ENCODE measurements around the gene CTDSP2.
"Not testable (repeated sequence)": the region's sequence is repeated elsewhere in the genome, so short reads cannot be mapped to it uniquely, and the experiment has no call there.

Gene CTDSP2

DNA sequence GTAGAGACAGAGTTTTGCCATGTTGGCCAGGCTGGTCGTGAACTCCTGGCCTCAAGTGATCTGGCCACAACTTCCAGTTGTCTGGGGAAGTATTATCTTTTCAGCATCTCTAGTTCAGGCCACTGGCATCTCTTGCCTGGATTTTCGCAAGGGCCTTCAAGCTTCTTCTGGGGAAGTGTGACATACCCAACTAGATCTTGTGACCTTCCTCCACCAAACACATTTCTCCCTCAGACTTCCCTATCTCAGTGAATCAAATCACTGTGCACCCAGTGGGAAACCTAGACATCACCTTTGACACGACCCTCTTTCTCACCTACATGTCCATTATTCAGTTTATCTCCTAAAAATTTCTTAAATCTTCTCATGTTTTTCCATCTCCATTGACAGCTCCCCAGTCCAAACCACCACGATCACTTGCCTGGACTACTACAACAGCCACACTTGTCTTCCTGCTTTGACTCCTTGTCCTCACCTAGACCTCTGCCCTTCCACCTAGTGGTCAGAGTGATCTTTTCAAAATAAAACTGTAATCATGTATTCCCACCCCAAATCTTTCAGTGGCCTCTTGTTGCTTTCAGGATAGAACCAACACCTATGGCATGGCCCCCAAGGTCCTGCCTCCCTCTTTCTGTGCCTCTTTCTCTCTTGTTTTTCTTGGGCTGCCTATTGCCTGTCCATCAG, 70.8 kb downstream of the CTDSP2 start:
- H3K79me2 ChIP-seq (ENCODE audit: insufficient read depth, low read length) = no peaks in the 10 kb centered on the region
- no peaks in the 10 kb centered on the region for H3K9me2 ChIP-seq (replicated peaks; ENCODE audit: insufficient read depth, low read length)
- H3K36me3 ChIP-seq (ENCODE audit: low read length) = no peaks in the 10 kb centered on the region
- no peak overlapping the region for H2AFZ ChIP-seq (ENCODE audit: low read depth, low read length, severe bottlenecking)
- no peak overlapping the region for H3K9ac ChIP-seq (ENCODE audit: low read length)
- 0 out of 2 replicates have a peak, but pooled peaks cover 5% of the 10 kb centered on the region for H3F3A ChIP-seq (ENCODE audit: insufficient read depth)
- no peak overlapping the region for H3K27ac ChIP-seq (ENCODE audit: low read depth, low read length)
- no peaks in the 10 kb centered on the region for H3K27me3 ChIP-seq (ENCODE audit: low read length)
- no peak overlapping the region for H3K4me3 ChIP-seq (ENCODE audit: insufficient read depth, low read length, poor library complexity, severe bottlenecking)
- no peaks in the 10 kb centered on the region for H3K9me3 ChIP-seq (ENCODE audit: insufficient read depth, low read length)
- no peak for TF ChIP-seq EZH2phosphoT487 (conservative IDR thresholded peaks at IDR 0.05; ENCODE audit: low read length)
- TF ChIP-seq, protein P1, sequence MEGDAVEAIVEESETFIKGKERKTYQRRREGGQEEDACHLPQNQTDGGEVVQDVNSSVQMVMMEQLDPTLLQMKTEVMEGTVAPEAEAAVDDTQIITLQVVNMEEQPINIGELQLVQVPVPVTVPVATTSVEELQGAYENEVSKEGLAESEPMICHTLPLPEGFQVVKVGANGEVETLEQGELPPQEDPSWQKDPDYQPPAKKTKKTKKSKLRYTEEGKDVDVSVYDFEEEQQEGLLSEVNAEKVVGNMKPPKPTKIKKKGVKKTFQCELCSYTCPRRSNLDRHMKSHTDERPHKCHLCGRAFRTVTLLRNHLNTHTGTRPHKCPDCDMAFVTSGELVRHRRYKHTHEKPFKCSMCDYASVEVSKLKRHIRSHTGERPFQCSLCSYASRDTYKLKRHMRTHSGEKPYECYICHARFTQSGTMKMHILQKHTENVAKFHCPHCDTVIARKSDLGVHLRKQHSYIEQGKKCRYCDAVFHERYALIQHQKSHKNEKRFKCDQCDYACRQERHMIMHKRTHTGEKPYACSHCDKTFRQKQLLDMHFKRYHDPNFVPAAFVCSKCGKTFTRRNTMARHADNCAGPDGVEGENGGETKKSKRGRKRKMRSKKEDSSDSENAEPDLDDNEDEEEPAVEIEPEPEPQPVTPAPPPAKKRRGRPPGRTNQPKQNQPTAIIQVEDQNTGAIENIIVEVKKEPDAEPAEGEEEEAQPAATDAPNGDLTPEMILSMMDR (IDR thresholded peaks at IDR 0.05; ENCODE audit: insufficient read depth, low read length, poor library complexity, severe bottlenecking) = no peak
- H3K4me2 ChIP-seq (ENCODE audit: low read depth, low read length, poor library complexity, severe bottlenecking) = no peak overlapping the region
- no peaks in the 10 kb centered on the region for H4K20me1 ChIP-seq (ENCODE audit: low read depth, low read length)

DNA sequence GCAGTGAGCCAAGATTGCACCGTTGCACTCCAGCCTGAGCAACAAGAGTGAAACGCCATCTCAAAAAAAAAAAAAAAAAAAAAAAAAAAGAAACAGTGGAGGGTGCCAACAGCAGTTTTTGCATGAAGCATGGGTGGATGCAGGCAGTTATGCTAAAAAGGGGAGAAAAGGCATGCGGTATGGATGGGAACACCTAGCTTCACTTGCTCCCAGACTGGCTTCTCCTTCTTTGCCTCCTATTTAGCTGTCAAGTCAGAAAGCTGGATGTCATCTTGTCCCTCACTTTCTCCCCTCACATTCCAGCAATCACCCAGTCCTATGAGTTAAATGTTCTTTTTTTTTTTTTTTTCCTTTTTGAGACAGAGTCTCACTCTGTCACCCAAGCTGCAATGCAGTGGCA, 71.5 kb downstream of the CTDSP2 start:
- Histone ChIP-seq H3K27me3 (ENCODE audit: low read length) (no peaks in the 10 kb centered on the region), H3K9ac (ENCODE audit: low read length) (no peak overlapping the region), H3F3A (ENCODE audit: insufficient read depth) (0 out of 2 replicates have a peak, but pooled peaks cover 5% of the 10 kb centered on the region), H3K4me3 (ENCODE audit: insufficient read depth, low read length, poor library complexity, severe bottlenecking) (no peak overlapping the region), H3K27ac (ENCODE audit: low read depth, low read length) (no peak overlapping the region), H4K20me1 (ENCODE audit: low read depth, low read length) (no peaks in the 10 kb centered on the region), H2AFZ (ENCODE audit: low read depth, low read length, severe bottlenecking) (no peak overlapping the region), H3K9me2 (replicated peaks; ENCODE audit: insufficient read depth, low read length) (no peaks in the 10 kb centered on the region), H3K9me3 (ENCODE audit: insufficient read depth, low read length) (no peaks in the 10 kb centered on the region), H3K79me2 (ENCODE audit: insufficient read depth, low read length) (no peaks in the 10 kb centered on the region), H3K4me2 (ENCODE audit: low read depth, low read length, poor library complexity, severe bottlenecking) (no peak overlapping the region), H3K36me3 (ENCODE audit: low read length) (no peaks in the 10 kb centered on the region)
- no peak for TF ChIP-seq EZH2phosphoT487 (conservative IDR thresholded peaks at IDR 0.05; ENCODE audit: low read length)
- TF ChIP-seq, protein P1 (IDR thresholded peaks at IDR 0.05; ENCODE audit: insufficient read depth, low read length, poor library complexity, severe bottlenecking) = no peak

DNA sequence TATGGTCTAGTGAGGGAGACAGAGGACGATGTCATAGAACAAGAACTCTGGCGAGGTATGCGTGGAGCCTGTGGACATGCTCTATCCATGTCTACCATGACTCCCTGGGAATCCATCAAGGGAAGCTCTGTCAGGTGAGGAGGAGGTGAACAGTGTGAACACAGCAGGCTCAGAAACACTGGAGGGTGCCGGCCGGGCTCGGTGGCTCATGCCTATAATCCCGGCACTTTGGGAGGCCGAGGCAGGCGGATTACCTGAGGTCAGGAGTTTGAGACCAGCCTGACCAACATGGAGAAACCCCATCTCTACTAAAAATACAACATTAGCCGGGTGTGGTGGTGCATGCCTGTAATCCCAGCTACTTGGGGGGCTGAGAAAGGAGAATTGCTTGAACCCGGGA, 71.9 kb downstream of the CTDSP2 start:
- H3K27me3 ChIP-seq (ENCODE audit: low read length); H3K9me3 ChIP-seq (ENCODE audit: insufficient read depth, low read length); H3K9ac ChIP-seq (ENCODE audit: low read length); H4K20me1 ChIP-seq (ENCODE audit: low read depth, low read length); H3F3A ChIP-seq (ENCODE audit: insufficient read depth); H3K4me3 ChIP-seq (ENCODE audit: insufficient read depth, low read length, poor library complexity, severe bottlenecking); H2AFZ ChIP-seq (ENCODE audit: low read depth, low read length, severe bottlenecking); H3K27ac ChIP-seq (ENCODE audit: low read depth, low read length); H3K9me2 ChIP-seq (replicated peaks; ENCODE audit: insufficient read depth, low read length); H3K79me2 ChIP-seq (ENCODE audit: insufficient read depth, low read length); H3K36me3 ChIP-seq (ENCODE audit: low read length); H3K4me2 ChIP-seq (ENCODE audit: low read depth, low read length, poor library complexity, severe bottlenecking): not testable (repeated sequence)

Measured in SU-DHL-6 (cell line).